Keratinocyte (primary cell): Measurements from ENCODE around the gene TMEM115.

Experiments used
- CTCF ChIP-seq, 3 experiments: IDR thresholded peaks in 1 of 3; conservative IDR thresholded peaks in 1 of 3; optimal IDR thresholded peaks in 1 of 3; 2 replicates in 2 of 3; 3 replicates in 1 of 3; pipeline versions ENCODE3 to v1.5.1; 2011; ENCODE audit warnings: low read length in 3 of 3, mild to moderate bottlenecking in 3 of 3, moderate library complexity in 2 of 3, control low read depth in 1 of 3, inconsistent platforms in 1 of 3; ENCODE audit not compliant: insufficient read depth in 2 of 3; ENCODE audit errors: extremely low read depth in 1 of 3
- EZH2 ChIP-seq: IDR thresholded peaks from one replicate; pipeline ENCODE4 v1.6.1; 2012; ENCODE audit warnings: inconsistent platforms, mild to moderate bottlenecking, low read length, moderate library complexity

- TF ChIP-seq CTCF (optimal IDR thresholded peaks at IDR 0.05 in 1 of 3, IDR thresholded peaks at IDR 0.05 in 1 of 3, conservative IDR thresholded peaks at IDR 0.05 in 1 of 3; ENCODE audit: extremely low read depth in 1 of 3, insufficient read depth in 2 of 3, low read length in 3 of 3) (no peak), EZH2 (no peak)
Measured at GRCh38 chr3:50319894-50320625, 39.3 kb downstream of the TMEM115 start.
